Esophagus (tissue), 2 donors: ENCODE results near the gene NPS. TPM values are rescaled to one million over a fixed set of nuclear protein-coding genes. Genes with fewer than 3 reads are reported as not detected.

Experiments used
- H3K27ac ChIP-seq, 2 donors: one replicate each; pipeline ENCODE4 v1.5.1; 2013; ENCODE audit warnings: low read depth in 2 of 2, mild to moderate bottlenecking in 2 of 2, inconsistent platforms in 1 of 2, low read length in 1 of 2, moderate library complexity in 1 of 2
- H3K27me3 ChIP-seq, 2 donors: one replicate each; pipeline ENCODE4 v1.6.1; 2013; ENCODE audit warnings: low read length in 2 of 2, control low read depth in 1 of 2, mild to moderate bottlenecking in 1 of 2; ENCODE audit not compliant: insufficient read depth in 2 of 2, control insufficient read depth in 1 of 2
- H3K36me3 ChIP-seq, 2 donors: one replicate each; pipeline ENCODE4 v1.6.1; 2013; ENCODE audit warnings: low read length in 1 of 2; ENCODE audit not compliant: control insufficient read depth in 2 of 2, insufficient read depth in 2 of 2
- H3K4me1 ChIP-seq, 2 donors: one replicate each; pipeline ENCODE4 v1.6.1; 2013; ENCODE audit warnings: low read length in 1 of 2; ENCODE audit not compliant: control insufficient read depth in 2 of 2, insufficient read depth in 2 of 2
- H3K4me3 ChIP-seq, 2 donors: one replicate each; pipeline ENCODE4 v1.5.1; 2013; ENCODE audit warnings: low read length in 2 of 2, mild to moderate bottlenecking in 2 of 2, low read depth in 1 of 2, moderate library complexity in 1 of 2
- H3K9me3 ChIP-seq, 2 donors: one replicate each; pipeline ENCODE4 v1.6.1; 2013; ENCODE audit warnings: mild to moderate bottlenecking in 2 of 2, low read depth in 1 of 2, low read length in 1 of 2, moderate library complexity in 1 of 2; ENCODE audit not compliant: control insufficient read depth in 2 of 2, insufficient read depth in 1 of 2
- WGBS, 2 donors: extraction: QIAGEN DNeasy Blood & Tissue Kit; methylation state at CpG; one replicate each; pipeline ENCODE4 v1.1.7; 2013; 5-methylcytosine and 5-hydroxymethylcytosine counted together
- polyA plus RNA-seq, 2 donors: library from polyadenylated mRNA; stranded (reverse); fragments of 200-250 nt; gene quantifications; one replicate each; pipeline ENCODE4 v1.2.3, GENCODE V29; 2013
- donor health status: healthy with polysubstance abuse.
- donor health status: Bipolar disorder and iron deficiency.

The NPS gene
- polyA plus RNA-seq, 2 donors: not detected

DNA sequence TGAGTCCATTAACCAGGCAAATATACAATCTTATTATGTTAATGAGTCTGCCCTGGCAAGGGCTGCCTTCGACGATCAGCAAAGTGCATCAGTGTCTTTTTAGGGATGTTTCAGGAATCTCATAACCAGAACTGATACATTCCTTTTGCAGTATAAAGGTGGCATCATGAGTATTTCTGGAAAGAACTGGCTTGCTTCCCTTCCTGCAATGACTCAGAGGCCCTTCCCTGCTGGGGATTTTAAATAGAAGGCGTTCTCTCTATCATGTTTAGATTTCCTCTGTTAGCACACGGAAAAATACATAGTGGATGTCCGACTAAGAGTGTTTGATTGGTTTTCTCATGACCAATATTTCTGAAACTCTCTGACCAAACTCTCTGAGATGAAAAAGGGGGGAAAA lies 1.8 kb downstream of the NPS start:
- Histone ChIP-seq H3K27ac (no peak overlapping the region), H3K36me3 (no peaks in the 10 kb centered on the region), H3K4me3 (no peak overlapping the region), H3K4me1 (no peaks in the 10 kb centered on the region), H3K9me3 (peaks cover 0 to 2% of the 10 kb centered on the region in 2 donors), H3K27me3 (no peaks in the 10 kb centered on the region)
- WGBS, 2 donors: 55 to 57% methylated on average over 5 of the region's 5 CpGs

DNA sequence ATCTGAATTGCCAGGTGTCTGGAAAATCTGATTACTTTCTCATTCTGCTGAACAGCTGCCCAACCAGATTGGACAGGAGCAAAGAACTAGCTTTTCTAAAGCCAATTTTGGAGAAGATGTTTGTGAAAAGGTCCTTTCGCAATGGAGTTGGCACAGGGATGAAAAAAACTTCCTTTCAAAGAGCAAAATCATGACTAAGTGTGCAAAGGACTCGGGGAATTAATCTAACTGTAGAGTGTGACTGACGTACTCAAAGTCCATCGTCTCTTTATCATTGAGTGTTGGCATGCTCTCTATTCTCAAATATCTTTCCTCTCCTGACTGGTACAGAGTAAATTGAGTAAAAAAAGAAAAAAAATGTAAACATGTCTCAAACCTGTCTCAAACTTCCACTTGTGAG lies 3.3 kb downstream of the NPS start:
- 51 to 52% methylated on average over 4 of the region's 4 CpGs for WGBS, 2 donors
- Histone ChIP-seq H3K36me3 (no peaks in the 10 kb centered on the region), H3K4me1 (no peaks in the 10 kb centered on the region), H3K9me3 (peaks cover 0 to 3% of the 10 kb centered on the region in 2 donors), H3K27me3 (no peaks in the 10 kb centered on the region), H3K27ac (no peak overlapping the region), H3K4me3 (no peak overlapping the region)

DNA sequence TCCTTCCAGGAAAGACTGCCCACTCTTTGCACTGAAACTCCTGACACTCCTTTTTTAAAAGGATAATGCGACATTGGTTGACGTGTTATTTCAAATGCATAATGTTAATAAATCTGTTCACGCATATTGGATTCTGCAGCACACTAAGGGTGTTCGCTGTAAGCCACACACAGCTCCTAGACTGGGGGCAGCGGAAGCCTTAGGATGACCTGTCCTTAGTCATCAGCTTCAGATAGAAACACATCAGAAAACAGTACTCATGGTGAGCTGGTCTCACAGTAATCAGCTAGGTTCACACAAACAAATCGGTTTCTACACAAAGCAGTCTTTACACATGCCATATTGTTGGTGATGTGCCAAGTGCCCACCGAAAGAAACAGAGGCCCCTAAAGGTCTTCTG lies 4.3 kb downstream of the NPS start:
- no peaks in the 10 kb centered on the region for H3K27me3 ChIP-seq
- no peak overlapping the region for H3K4me3 ChIP-seq
- no peak overlapping the region for H3K27ac ChIP-seq
- 87 to 88% methylated on average over 7 of the region's 7 CpGs for WGBS, 2 donors
- no peaks in the 10 kb centered on the region for H3K36me3 ChIP-seq
- no peaks in the 10 kb centered on the region for H3K4me1 ChIP-seq
- H3K9me3 ChIP-seq: peaks cover 0 to 3% of the 10 kb centered on the region in 2 donors

GRCh38 chr10:127556916-127557315 lies 7.8 kb downstream of the NPS start:
- Histone ChIP-seq H3K9me3 (peaks cover 0 to 3% of the 10 kb centered on the region in 2 donors), H3K36me3 (no peaks in the 10 kb centered on the region), H3K4me3 (no peak overlapping the region), H3K27ac (no peak overlapping the region), H3K27me3 (no peaks in the 10 kb centered on the region), H3K4me1 (no peaks in the 10 kb centered on the region)
- 7% methylated on average over 11 of the region's 11 CpGs for WGBS, 2 donors

- no peaks in the 10 kb centered on the region for H3K9me3 ChIP-seq
- H3K36me3 ChIP-seq: no peaks in the 10 kb centered on the region
- no peak overlapping the region for H3K4me3 ChIP-seq
- no peaks in the 10 kb centered on the region for H3K27me3 ChIP-seq
- 70 to 73% methylated on average over 8 of the region's 8 CpGs for WGBS, 2 donors
- H3K4me1 ChIP-seq: no peaks in the 10 kb centered on the region
- H3K27ac ChIP-seq: no peak overlapping the region
These were observed 12.5 kb downstream of the NPS start for GRCh38 chr10:127561647-127562046.

DNA sequence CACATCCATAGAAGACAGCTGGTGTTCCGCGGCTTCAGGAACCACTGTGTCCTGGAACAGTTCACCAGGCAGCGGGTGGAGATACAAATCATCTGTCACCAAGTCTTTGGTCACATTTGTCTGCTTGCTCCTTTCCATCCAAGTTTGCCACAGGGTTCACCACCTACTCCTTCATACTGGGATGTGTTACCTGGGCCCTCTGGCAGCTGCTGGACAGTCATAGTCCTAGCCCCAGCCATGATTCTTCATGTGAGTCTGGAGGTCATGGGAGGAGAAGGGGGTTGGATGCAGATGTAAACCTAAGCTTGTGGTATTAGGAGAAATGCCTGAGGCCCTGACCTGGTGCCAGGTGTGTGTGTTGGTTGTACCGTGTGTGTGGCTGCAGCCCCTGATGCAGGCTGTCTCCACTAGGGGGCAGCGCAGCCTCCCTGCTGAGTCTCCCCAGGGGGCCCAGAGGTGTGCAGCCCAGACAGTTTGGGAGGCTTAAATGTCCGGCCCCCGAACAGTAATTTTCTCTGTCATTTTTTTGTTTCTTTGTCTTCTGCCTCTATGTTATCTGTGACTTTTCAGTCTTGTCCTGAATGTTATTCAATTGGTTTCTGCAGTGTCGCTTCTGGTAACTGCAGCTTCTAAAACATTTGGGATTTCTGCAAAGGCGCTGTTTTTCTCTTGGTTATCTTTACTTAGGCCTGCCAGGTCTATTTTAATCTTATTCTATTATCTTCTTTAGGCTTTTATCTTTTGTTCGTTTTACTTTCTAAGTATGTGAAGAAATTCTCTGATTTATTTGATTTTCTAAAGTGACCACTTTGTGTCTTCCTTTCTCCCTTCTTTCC lies 14.8 kb downstream of the NPS start:
- no peaks in the 10 kb centered on the region for H3K9me3 ChIP-seq
- no peaks in the 10 kb centered on the region for H3K27me3 ChIP-seq
- H3K27ac ChIP-seq: no peak overlapping the region
- H3K36me3 ChIP-seq: no peaks in the 10 kb centered on the region
- H3K4me1 ChIP-seq: no peaks in the 10 kb centered on the region
- no peak overlapping the region for H3K4me3 ChIP-seq
- WGBS, 2 donors: 63 to 64% methylated on average over 10 of the region's 10 CpGs

- no peaks in the 10 kb centered on the region for H3K36me3 ChIP-seq
- H3K27ac ChIP-seq: no peak overlapping the region
- WGBS, 2 donors: 74 to 81% methylated on average over 4 of the region's 4 CpGs
- no peak overlapping the region for H3K4me3 ChIP-seq
- H3K27me3 ChIP-seq: no peaks in the 10 kb centered on the region
- H3K4me1 ChIP-seq: no peaks in the 10 kb centered on the region
- no peaks in the 10 kb centered on the region for H3K9me3 ChIP-seq
These were observed 15.5 kb downstream of the NPS start for GRCh38 chr10:127564644-127565043.

- 72 to 73% methylated on average over 4 of the region's 4 CpGs for WGBS, 2 donors
- Histone ChIP-seq H3K4me3 (no peak overlapping the region), H3K27ac (no peak overlapping the region), H3K9me3 (no peaks in the 10 kb centered on the region), H3K36me3 (no peaks in the 10 kb centered on the region), H3K27me3 (no peaks in the 10 kb centered on the region), H3K4me1 (no peaks in the 10 kb centered on the region)
These were observed 16.5 kb downstream of the NPS start for GRCh38 chr10:127565583-127565982.

DNA sequence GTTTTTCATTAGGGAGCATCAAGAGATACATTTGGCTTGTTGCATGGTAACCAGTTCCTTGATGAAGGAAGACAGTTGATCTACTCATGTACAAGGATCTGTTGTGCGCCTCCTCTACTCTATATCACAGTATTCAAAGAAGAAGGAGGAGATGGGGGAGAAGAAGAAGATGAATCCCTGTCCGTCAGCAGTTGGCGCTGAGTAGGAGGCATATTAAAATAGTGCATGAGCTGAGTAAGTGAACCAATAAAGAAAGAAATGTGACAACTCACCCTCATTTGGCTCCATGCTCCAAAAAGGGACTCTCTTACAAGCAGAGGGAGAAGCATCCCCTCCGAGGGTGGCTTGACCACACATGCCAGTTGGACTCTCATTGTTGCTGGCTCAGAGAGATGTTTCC lies 20.1 kb downstream of the NPS start:
- no peak overlapping the region for H3K4me3 ChIP-seq
- peaks cover 0 to 3% of the 10 kb centered on the region in 2 donors for H3K9me3 ChIP-seq
- no peaks in the 10 kb centered on the region for H3K36me3 ChIP-seq
- H3K27ac ChIP-seq: no peak overlapping the region
- 92 to 93% methylated on average over 4 of the region's 4 CpGs for WGBS, 2 donors
- H3K4me1 ChIP-seq: no peaks in the 10 kb centered on the region
- H3K27me3 ChIP-seq: no peaks in the 10 kb centered on the region

DNA sequence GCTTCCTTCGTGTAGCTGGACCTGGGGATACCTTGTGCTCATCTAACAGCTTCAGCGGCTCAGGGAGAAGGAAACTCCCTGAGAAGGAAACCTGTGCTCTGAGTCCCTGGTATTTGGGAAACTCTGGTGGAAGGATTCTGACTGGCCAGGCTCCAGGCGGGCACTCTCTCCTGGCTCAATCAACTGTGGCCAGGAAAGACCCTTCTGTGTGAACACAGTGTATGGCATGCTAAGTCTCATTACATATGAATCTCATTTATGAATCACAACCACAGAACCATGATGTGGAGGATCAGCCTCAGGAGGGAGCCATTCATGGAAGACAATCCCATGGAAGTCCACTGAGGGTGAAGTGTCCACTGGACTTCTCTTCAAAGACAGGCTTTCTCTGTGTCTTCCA lies 20.9 kb downstream of the NPS start:
- Histone ChIP-seq H3K9me3 (peaks cover 0 to 3% of the 10 kb centered on the region in 2 donors), H3K4me1 (no peaks in the 10 kb centered on the region), H3K36me3 (no peaks in the 10 kb centered on the region), H3K27ac (no peak overlapping the region), H3K27me3 (no peaks in the 10 kb centered on the region), H3K4me3 (no peak overlapping the region)
- WGBS, 2 donors: 77 to 78% methylated on average over 3 of the region's 3 CpGs
